Measurements from ENCODE around the gene MRPL18. TPM values are rescaled to one million over a fixed set of nuclear protein-coding genes. Genes with fewer than 3 reads are reported as not detected.

The MRPL18 gene
- total and polyA plus RNA-seq, 9 of the 15 experiments (the other 6 are each of a cell fraction or from before 2014, with no cell fraction given), result 149 to 456 (median 196) TPM

- TF ChIP-seq, protein P1, sequence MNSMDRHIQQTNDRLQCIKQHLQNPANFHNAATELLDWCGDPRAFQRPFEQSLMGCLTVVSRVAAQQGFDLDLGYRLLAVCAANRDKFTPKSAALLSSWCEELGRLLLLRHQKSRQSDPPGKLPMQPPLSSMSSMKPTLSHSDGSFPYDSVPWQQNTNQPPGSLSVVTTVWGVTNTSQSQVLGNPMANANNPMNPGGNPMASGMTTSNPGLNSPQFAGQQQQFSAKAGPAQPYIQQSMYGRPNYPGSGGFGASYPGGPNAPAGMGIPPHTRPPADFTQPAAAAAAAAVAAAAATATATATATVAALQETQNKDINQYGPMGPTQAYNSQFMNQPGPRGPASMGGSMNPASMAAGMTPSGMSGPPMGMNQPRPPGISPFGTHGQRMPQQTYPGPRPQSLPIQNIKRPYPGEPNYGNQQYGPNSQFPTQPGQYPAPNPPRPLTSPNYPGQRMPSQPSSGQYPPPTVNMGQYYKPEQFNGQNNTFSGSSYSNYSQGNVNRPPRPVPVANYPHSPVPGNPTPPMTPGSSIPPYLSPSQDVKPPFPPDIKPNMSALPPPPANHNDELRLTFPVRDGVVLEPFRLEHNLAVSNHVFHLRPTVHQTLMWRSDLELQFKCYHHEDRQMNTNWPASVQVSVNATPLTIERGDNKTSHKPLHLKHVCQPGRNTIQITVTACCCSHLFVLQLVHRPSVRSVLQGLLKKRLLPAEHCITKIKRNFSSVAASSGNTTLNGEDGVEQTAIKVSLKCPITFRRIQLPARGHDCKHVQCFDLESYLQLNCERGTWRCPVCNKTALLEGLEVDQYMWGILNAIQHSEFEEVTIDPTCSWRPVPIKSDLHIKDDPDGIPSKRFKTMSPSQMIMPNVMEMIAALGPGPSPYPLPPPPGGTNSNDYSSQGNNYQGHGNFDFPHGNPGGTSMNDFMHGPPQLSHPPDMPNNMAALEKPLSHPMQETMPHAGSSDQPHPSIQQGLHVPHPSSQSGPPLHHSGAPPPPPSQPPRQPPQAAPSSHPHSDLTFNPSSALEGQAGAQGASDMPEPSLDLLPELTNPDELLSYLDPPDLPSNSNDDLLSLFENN (IDR thresholded peaks at IDR 0.05; ENCODE audit: low read depth in 2 of 2, low read length in 2 of 2), result peak; percentile 20 to 82; a peak in 2 of 4 replicates
These were observed 704 bp upstream of the MRPL18 start, which contains the start of gene TCP1 (continued) for GRCh38 chr6:159789377-159790148.

GRCh38 chr6:159790956-159791598 lies 810 bp downstream of the MRPL18 start:
- H3K79me2 ChIP-seq (ENCODE audit: control insufficient read depth, insufficient read depth, low read length), result peaks cover 81% of the 10 kb centered on the region
- peak overlapping the region; percentile 95 for H3K27ac ChIP-seq (ENCODE audit: extremely low read depth, low read depth, low read length)
- peak overlapping the region; percentile 96 for H2AFZ ChIP-seq (ENCODE audit: low read depth, low read length)
- FAIRE-seq (no peak), DNase-seq (ENCODE audit: extremely low read depth in 1 of 4, low spot score in 3 of 4) (no peak), ATAC-seq (no peak)
- 3% methylated on average over 17 of the region's 18 CpGs for WGBS (ENCODE audit: insufficient coverage, low coverage, missing lambda C conversion rate)
- POLR2A ChIA-PET, result interaction anchor here (0.6 to 4.6 kb wide), 17 partner anchors 8 to 310 kb away, joined by 3 to 37 read pairs (median 6); partner anchors contain the start of genes PNLDC1, SOD2 and WTAP
- H3K9me3 ChIP-seq (replicated peaks; ENCODE audit: control insufficient read depth, insufficient read depth, low read depth, low read length), result no peaks in the 10 kb centered on the region
- H3K4me1 ChIP-seq (replicated peaks in 1 of 2; ENCODE audit: control insufficient read depth in 2 of 2, insufficient read depth in 2 of 2, low read length in 2 of 2), result peaks cover 14 to 22% of the 10 kb centered on the region in 2 experiments; a peak in 4 of 5 replicates
- H3K36me3 ChIP-seq (ENCODE audit: control insufficient read depth, insufficient read depth, low read length), result peaks cover 73% of the 10 kb centered on the region
- H3K4me2 ChIP-seq (ENCODE audit: insufficient read depth, low read length), result peak overlapping the region; percentile 96
- peak overlapping the region; percentile 96 to 97 for H3K9ac ChIP-seq (ENCODE audit: insufficient read depth in 1 of 2, low read depth in 2 of 2, low read length in 2 of 2)
- no peaks in the 10 kb centered on the region for H3K9me1 ChIP-seq (ENCODE audit: control insufficient read depth, insufficient read depth, low read length)
- intact Hi-C loops (cut with micrococcal nuclease), result loop anchor here (1.0 kb wide), 2 partner anchors 64 to 100 kb away; partner anchors contain the start of gene WTAP
- peaks cover 15% of the 10 kb centered on the region; the same call in 1 of the 2 replicates for H4K20me1 ChIP-seq (replicated peaks; ENCODE audit: control insufficient read depth, insufficient read depth, low read length)
- H3K4me3 ChIP-seq, result peak overlapping the region; percentile 93
- CTCF ChIA-PET (ENCODE audit: low intra/inter-chr PET ratio), result interaction anchor here (0.6 kb wide), 1 partner anchor 71 kb away, joined by 3 read pairs; no protein-coding TSS in a partner anchor
- no TSS peak for BruUV-seq (replicated peaks)
- no peaks in the 10 kb centered on the region for H3K27me3 ChIP-seq (ENCODE audit: control insufficient read depth in 2 of 2, insufficient read depth in 2 of 2, low read length in 2 of 2)
- in situ Hi-C loops (cut with MboI), result no loop called here
- TF ChIP-seq HDAC2 (IDR thresholded peaks at IDR 0.05) (no peak), NCOR1 (IDR thresholded peaks at IDR 0.05) (no peak), PML (IDR thresholded peaks at IDR 0.05; ENCODE audit: low read length) (no peak), ZFP1 (CRISPR knock-in tag; IDR thresholded peaks at IDR 0.05) (no peak), PHF21A (IDR thresholded peaks at IDR 0.05; ENCODE audit: borderline replicate concordance, low read depth) (no peak), ELF2 (CRISPR knock-in tag; IDR thresholded peaks at IDR 0.05) (0 out of 2 replicates have a peak, but pooled peaks have one; percentile 33), KAT2B (IDR thresholded peaks at IDR 0.05; ENCODE audit: low read depth, low read length) (no peak)
- TF ChIP-seq, protein P2, sequence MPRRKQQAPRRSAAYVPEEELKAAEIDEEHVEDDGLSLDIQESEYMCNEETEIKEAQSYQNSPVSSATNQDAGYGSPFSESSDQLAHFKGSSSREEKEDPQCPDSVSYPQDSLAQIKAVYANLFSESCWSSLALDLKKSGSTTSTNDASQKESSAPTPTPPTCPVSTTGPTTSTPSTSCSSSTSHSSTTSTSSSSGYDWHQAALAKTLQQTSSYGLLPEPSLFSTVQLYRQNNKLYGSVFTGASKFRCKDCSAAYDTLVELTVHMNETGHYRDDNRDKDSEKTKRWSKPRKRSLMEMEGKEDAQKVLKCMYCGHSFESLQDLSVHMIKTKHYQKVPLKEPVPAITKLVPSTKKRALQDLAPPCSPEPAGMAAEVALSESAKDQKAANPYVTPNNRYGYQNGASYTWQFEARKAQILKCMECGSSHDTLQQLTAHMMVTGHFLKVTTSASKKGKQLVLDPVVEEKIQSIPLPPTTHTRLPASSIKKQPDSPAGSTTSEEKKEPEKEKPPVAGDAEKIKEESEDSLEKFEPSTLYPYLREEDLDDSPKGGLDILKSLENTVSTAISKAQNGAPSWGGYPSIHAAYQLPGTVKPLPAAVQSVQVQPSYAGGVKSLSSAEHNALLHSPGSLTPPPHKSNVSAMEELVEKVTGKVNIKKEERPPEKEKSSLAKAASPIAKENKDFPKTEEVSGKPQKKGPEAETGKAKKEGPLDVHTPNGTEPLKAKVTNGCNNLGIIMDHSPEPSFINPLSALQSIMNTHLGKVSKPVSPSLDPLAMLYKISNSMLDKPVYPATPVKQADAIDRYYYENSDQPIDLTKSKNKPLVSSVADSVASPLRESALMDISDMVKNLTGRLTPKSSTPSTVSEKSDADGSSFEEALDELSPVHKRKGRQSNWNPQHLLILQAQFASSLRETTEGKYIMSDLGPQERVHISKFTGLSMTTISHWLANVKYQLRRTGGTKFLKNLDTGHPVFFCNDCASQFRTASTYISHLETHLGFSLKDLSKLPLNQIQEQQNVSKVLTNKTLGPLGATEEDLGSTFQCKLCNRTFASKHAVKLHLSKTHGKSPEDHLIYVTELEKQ (CRISPR knock-in tag; IDR thresholded peaks at IDR 0.05), result no peak

Measured in K562 (cell line).